HG02678 (cell line): Measurements from ENCODE around the gene SLC20A1.
A peak's percentile ranks its signal among the peaks of the same experiment; 100 is the strongest.

ENCODE experiments used
- ATAC-seq: cut with Tn5 transposase; IDR thresholded peaks from one replicate; pipeline ENCODE4 v1.9.1; 2021; ENCODE audit warnings: mild to moderate bottlenecking, moderate library complexity; ENCODE audit not compliant: unreplicated experiment

Gene SLC20A1

GRCh38 chr2:112623913-112624777 is 21.6 kb upstream of the SLC20A1 start:
- peak; percentile 75 for ATAC-seq

DNA sequence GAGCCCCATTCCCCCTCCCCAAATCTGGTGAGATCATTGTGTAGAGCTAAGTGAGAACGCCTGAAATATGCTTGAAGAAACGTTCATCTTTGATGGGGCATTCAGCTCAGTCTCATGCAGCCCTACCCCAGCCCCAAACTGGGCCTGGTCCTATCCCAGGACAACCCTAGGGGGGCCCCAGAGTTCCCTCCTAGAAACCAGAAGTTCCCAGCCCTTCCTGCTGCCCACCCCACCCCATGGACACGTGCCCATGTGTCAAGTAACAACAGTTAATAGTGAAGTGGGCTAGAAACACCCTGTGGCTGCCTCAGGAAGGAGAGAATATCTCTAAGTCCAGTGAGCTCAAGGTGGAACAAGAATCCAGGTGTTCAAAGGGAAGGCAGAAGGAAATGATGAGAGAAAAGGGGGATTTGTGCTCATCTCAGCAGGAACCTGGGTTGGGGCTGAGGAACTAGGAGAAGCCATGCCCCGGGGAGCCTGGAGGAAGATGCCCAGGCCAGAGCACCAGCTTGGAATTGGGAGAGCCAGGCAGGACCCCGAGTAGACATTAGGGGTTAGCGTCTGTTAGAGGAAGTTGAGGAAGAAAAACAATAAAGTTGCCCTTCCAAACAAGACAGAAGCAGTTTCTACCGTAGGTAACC is 20.1 kb upstream of the SLC20A1 start:
- no peak for ATAC-seq

DNA sequence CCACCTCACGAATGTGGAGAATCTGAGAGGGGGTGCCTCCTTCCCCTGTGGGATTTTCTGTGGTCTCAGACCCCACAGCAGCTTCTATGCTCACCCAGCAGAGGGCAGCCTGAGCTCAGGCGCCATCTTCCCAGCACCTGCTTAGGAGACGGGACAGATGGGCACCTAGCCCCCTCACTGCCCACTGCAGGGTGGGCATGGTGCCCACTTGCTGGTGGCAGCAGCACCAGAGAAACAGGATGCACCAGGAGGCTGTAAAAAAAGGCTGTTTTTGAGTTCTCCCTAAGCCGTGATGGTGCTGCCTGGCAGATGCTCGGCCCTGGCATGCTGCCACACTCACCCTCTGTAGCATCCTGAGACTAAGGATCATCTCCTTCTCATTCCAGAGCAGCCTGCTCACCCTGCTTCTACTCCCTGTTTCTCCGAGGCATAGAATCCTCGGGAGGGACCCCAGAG is 19.1 kb upstream of the SLC20A1 start:
- peak; percentile 61 for ATAC-seq

GRCh38 chr2:112627060-112628040 is 18.4 kb upstream of the SLC20A1 start:
- ATAC-seq: no peak

GRCh38 chr2:112629224-112629623 is 16.5 kb upstream of the SLC20A1 start:
- no peak for ATAC-seq

- ATAC-seq: no peak
These were observed 15.9 kb upstream of the SLC20A1 start for GRCh38 chr2:112629823-112630222.

GRCh38 chr2:112630268-112630667 is 15.5 kb upstream of the SLC20A1 start:
- no peak for ATAC-seq

- no peak for ATAC-seq
These were observed 12.0 kb upstream of the SLC20A1 start for GRCh38 chr2:112633708-112634107.

DNA sequence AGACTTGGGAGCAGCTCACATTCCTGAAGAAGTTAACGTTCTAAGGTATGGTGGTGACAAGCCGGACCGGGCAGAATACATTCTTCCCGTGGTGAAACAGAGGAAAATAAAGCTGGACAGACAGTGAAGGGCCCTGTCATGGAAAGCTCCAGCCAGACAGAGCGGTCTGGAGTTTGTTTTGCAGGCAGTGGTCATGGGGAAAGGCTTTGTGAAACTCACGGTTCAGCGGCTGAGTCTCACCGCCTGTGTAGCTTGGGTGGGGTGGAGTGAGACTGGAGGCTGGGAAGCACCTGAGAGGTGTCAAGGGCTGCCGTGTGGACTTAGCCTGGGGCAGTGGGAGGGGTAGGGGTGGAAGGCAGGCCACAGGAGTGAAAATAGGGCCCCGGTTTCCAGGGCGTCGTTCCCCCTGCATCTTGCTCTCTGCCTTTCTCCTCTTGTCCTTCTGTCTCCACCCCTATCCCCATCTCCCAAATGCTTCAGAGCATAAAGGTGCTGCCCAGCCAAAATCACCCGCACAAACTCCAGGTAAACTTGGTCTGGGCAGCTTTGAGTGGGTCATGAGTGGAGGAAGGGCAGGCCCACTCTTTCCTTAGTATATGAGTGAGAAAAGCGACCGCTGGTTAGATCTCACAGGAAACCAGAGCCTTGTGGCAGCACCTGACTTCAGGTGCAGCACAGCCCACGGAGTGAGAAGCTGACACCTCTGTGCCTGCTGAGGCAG is 11.4 kb upstream of the SLC20A1 start:
- no peak for ATAC-seq

DNA sequence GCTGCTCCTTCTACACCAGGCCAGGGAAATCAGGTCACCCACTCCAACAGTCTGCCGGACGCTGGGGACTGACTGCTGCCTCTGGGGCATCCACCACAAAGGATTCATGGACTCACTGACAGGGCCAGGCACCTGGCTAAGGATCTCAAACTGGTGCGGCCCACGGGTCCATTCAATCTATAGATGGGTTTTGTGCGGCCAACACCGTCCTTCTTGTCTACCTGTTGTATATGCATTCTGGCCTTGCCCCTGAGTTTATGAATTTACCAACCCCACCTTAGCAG is 10.9 kb upstream of the SLC20A1 start:
- no peak for ATAC-seq

GRCh38 chr2:112636605-112637288 is 9.0 kb upstream of the SLC20A1 start:
- ATAC-seq: peak; percentile 93

GRCh38 chr2:112637289-112637660 is 8.5 kb upstream of the SLC20A1 start:
- no peak for ATAC-seq

- ATAC-seq: no peak
These were observed 5.8 kb upstream of the SLC20A1 start for GRCh38 chr2:112639936-112640335.

DNA sequence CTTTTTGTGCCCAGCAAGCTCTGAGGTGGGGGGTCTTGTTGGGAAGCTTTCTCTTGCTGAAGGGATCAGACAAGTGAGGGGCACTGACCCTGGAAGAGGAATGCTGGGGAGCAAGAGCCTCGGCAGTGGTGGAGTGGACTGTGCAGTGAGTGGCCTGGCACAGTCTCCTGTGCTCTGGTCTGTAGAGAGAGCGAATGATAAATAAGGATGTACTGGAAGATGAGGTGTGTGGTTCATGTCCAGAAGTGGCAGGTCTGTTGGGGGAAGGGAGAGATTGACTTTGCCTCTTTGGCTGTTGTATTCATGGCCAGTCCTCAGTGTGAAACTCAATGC is 5.3 kb upstream of the SLC20A1 start:
- no peak for ATAC-seq

DNA sequence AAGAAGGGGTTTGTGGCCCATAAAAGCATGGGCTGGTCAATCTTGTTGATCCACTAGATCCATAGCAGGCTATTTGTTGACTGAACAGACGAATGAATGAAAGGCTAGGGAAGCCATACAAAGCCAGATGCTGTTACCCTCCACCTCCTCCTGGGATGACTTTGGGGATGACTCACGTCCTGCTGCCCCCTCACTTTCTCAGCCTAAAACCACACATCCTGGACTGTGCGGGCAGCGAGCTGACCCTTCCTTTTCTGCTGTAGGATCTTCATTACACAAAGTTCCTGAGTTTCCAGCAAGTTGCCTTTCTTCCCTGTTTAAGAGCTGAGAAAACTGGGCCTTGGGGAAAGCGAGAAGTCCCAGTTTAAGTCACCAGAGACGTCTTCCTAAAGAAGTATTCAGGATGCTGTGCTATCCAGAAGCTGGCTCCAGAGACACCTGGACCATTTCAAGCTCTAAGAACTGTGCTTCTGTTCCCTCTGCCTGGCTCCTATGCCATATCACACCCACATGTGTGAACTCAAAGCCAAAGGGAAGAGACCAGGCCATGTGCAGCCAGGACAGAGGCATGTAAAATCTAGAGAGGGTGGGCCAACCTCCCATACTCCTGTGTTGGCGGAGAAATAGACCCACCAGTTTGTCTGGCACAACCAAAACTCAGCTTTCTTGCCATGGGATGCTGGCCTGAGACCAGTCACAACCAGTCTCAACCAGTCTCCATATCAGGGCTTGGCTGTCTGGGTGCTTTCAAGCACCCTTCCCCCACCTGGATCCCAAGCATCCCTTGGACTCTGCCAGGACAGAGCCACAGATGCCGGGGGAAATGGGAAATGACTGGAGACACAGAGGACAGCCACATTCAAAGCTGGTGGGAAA is 4.7 kb upstream of the SLC20A1 start:
- ATAC-seq: no peak

DNA sequence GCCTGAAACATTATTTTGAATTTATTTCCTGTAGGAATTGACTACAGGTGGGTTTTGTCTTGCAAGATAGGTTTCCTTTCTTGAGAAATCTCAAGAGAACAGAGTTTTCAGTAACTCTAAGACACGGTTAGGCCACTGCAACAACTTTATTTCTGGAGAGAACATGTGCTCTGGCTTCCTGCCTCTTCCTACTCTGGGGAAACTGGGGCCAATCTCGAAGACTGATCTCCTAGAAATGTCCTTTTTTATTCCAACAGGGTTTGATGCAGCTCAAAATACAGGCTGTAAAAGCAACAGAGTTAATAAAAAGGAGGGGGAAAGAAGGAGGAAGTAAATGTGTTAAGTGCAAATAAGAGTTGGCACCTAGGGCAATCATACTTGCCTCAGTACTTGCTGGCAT is 4.0 kb upstream of the SLC20A1 start:
- ATAC-seq: no peak

DNA sequence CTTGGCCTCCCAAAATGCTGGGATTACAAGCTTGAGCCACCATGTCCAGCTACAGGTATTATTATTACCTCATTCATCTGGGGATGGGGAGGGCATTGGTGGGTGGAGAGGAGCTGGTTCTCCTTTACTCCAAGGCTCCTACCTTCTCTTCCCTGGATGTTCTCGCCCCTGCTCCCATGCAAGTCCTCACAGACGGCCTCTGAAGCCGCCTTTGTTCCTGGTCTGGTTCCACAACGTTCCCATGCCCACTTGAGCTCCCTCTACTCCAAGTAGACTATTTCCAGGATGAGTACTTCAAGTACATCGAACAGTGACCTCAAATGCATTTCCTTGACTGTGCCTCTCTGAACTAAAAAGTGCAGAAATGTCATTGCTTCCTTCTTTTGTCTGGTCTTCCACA is 3.2 kb upstream of the SLC20A1 start:
- no peak for ATAC-seq

DNA sequence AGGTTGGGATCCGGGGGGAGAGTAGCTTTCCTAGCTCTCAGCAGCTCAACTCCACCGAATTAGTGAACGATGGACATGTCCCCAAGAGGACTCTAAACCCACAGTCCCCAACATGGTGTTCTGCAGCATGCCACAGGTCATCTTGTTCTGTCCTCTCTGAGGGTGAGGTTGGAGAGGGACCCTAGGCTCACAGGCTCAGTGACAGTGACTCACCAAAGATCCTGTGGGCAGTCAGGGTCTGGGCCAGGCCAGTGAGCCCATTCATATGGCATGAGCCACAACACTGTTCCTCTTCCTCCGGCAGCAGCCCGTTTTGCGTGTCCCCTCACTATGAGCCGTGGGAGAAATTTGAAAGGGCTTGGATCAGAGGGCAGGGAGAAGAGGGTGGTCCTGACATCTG is 2.8 kb upstream of the SLC20A1 start:
- no peak for ATAC-seq

- no peak for ATAC-seq
These were observed 2.3 kb upstream of the SLC20A1 start for GRCh38 chr2:112643488-112643887.
